MCF 10A (cell line): ENCODE measurements around the gene SGCB. TPM values are rescaled to one million over a fixed set of nuclear protein-coding genes. Genes with fewer than 3 reads are reported as not detected.
A peak's percentile ranks its signal among the peaks of the same experiment; 100 is the strongest.

Experiments used
- BruUV-seq: library from RNA; stranded (reverse); fragments of 400-500 nt; replicated peaks from 2 replicates; lab custom pipeline; 2021; lab: Mats Ljungman, UMichigan
- CTCF ChIA-PET: fragments of 300-600 bp; sonication (Branson Sonifier 250); formaldehyde crosslinking; extraction: SDS; loops from one replicate; lab custom pipeline; 2021; ENCODE audit warnings: antibody characterized with exemption, inconsistent platforms; lab: Yijun Ruan, JAX
- POLR2A ChIA-PET: fragments of 300-600, 350-650 bp; sonication (Branson Sonifier 250); formaldehyde crosslinking; extraction: SDS; loops from one replicate; lab custom pipeline; 2020; ENCODE audit warnings: antibody characterized with exemption, inconsistent platforms; lab: Yijun Ruan, JAX
- DNase-seq: peaks from one replicate; pipeline ENCODE4 v3.0.0-alpha.2; 2018; ENCODE audit not compliant: unreplicated experiment
- H3K27ac Mint-ChIP-seq: one replicate; pipeline ENCODE4 v1.8.0; 2022; ENCODE audit warnings: mild to moderate bottlenecking, low read depth, mixed read lengths; ENCODE audit not compliant: unreplicated experiment
- H3K27me3 Mint-ChIP-seq: one replicate; pipeline ENCODE4 v1.8.0; 2022; ENCODE audit warnings: mixed read lengths; ENCODE audit not compliant: insufficient read depth, unreplicated experiment
- H3K36me3 Mint-ChIP-seq: one replicate; pipeline ENCODE4 v1.8.0; 2022; ENCODE audit warnings: mild to moderate bottlenecking, moderate library complexity, mixed read lengths; ENCODE audit not compliant: insufficient read depth, unreplicated experiment
- H3K4me1 Mint-ChIP-seq: one replicate; pipeline ENCODE4 v1.8.0; 2022; ENCODE audit warnings: mixed read lengths; ENCODE audit not compliant: insufficient read depth, unreplicated experiment
- H3K4me3 Mint-ChIP-seq: one replicate; pipeline ENCODE4 v1.8.0; 2022; ENCODE audit warnings: mild to moderate bottlenecking, moderate library complexity, mixed read lengths; ENCODE audit not compliant: unreplicated experiment
- H3K9me3 Mint-ChIP-seq: one replicate; pipeline ENCODE4 v1.8.0; 2022; ENCODE audit warnings: mixed read lengths; ENCODE audit not compliant: unreplicated experiment
- CTCF ChIP-seq: fragments of 200-600 bp; IDR thresholded peaks from one replicate; pipeline ENCODE4 v1.8.0; 2022; ENCODE audit warnings: antibody characterized with exemption, mild to moderate bottlenecking; ENCODE audit not compliant: unreplicated experiment
- intact Hi-C: fragments of 100-400 bp; cut with micrococcal nuclease; formaldehyde crosslinking; loops from 2 replicates; pipeline ENCODE4 v1.14.1; 2022
- total RNA-seq: library from RNA; stranded (reverse); gene quantifications from 2 replicates; pipeline ENCODE4 v1.2.3, GENCODE V29; 2022

Gene SGCB
- total RNA-seq, 1 experiment from 2014 or later = 27.0 TPM

GRCh38 chr4:51999250-51999649, 38.8 kb downstream of the SGCB start:
- ChIA-PET CTCF (no interaction called here), POLR2A (no interaction called here)
- Mint-ChIP-seq H3K4me1 (peaks cover 18% of the 10 kb centered on the region), H3K27me3 (no peaks in the 10 kb centered on the region), H3K27ac (peak overlapping the region; percentile 59), H3K36me3 (no peaks in the 10 kb centered on the region), H3K9me3 (no peaks in the 10 kb centered on the region), H3K4me3 (no peak overlapping the region)
- BruUV-seq = no TSS peak
- intact Hi-C loops = no loop called here
- TF ChIP-seq CTCF = no peak
- no peak for DNase-seq

GRCh38 chr4:51998837-51999236, 39.3 kb downstream of the SGCB start:
- peak overlapping the region; percentile 59 for H3K27ac Mint-ChIP-seq

GRCh38 chr4:51997647-51998046, 40.5 kb downstream of the SGCB start:
- no peak for DNase-seq
- H3K9me3 Mint-ChIP-seq = no peaks in the 10 kb centered on the region
- TF ChIP-seq CTCF = peak; percentile 2
- intact Hi-C loops = no loop called here
- ChIA-PET POLR2A (interaction anchor here (0.6 to 1.2 kb wide), 2 partner anchors 34 to 42 kb away, joined by 3 read pairs; no protein-coding TSS in a partner anchor), CTCF (interaction anchor here (0.5 to 1.1 kb wide), 2 partner anchors 17 to 28 kb away, joined by 3 to 5 read pairs; no protein-coding TSS in a partner anchor)
- H3K4me3 Mint-ChIP-seq = no peak overlapping the region
- no TSS peak for BruUV-seq
- H3K4me1 Mint-ChIP-seq = peaks cover 18% of the 10 kb centered on the region
- no peak overlapping the region for H3K27ac Mint-ChIP-seq
- no peaks in the 10 kb centered on the region for H3K36me3 Mint-ChIP-seq
- H3K27me3 Mint-ChIP-seq = no peaks in the 10 kb centered on the region

More at GRCh38 chr4:51998837-51999236, 39.3 kb downstream of the SGCB start:
- no TSS peak for BruUV-seq
- Mint-ChIP-seq H3K9me3 (no peaks in the 10 kb centered on the region), H3K4me1 (peaks cover 18% of the 10 kb centered on the region), H3K36me3 (no peaks in the 10 kb centered on the region), H3K4me3 (no peak overlapping the region), H3K27me3 (no peaks in the 10 kb centered on the region)
- ChIA-PET CTCF (interaction anchor here (0.9 kb wide), 1 partner anchor 104 kb away, joined by 3 read pairs; no protein-coding TSS in a partner anchor), POLR2A (no interaction called here)
- intact Hi-C loops = no loop called here
- no peak for TF ChIP-seq CTCF
- DNase-seq = no peak

GRCh38 chr4:51995647-51996220, 42.4 kb downstream of the SGCB start:
- Mint-ChIP-seq H3K36me3 (no peaks in the 10 kb centered on the region), H3K27ac (no peak overlapping the region), H3K4me1 (peaks cover 7% of the 10 kb centered on the region), H3K4me3 (no peak overlapping the region), H3K9me3 (peaks cover 10% of the 10 kb centered on the region), H3K27me3 (no peaks in the 10 kb centered on the region)
- ChIA-PET CTCF (interaction anchor here (1.0 to 1.2 kb wide), 2 partner anchors 11 to 17 kb away, joined by 3 read pairs; no protein-coding TSS in a partner anchor), POLR2A (interaction anchor here (1.1 kb wide), 1 partner anchor 73 kb away, joined by 3 read pairs; no protein-coding TSS in a partner anchor)
- no TSS peak for BruUV-seq
- intact Hi-C loops = no loop called here
- TF ChIP-seq CTCF = no peak
- no peak for DNase-seq

Other genes starting within 250 kb of the SGCB start
- 66.4 and 88.0 TPM in 2 replicates for gene DCUN1D4, start 195.1 kb downstream of the SGCB start, total RNA-seq
- gene LRRC66, start 17.9 kb downstream of the SGCB start, total RNA-seq = 0.37 and 0.52 TPM in 2 replicates
- 23.0 and 28.9 TPM in 2 replicates for gene SPATA18, start 13.0 kb upstream of the SGCB start, total RNA-seq